GM23248 (cell line): ENCODE results near the gene ZNF318.

ENCODE experiments used
- EZH2 ChIP-seq: fragments of 200-600 bp; sonication (generic); IDR thresholded peaks from 2 replicates; pipeline ENCODE4 v1.6.1; 2018; ENCODE audit warnings: antibody characterized with exemption, mild to moderate bottlenecking; ENCODE audit not compliant: insufficient read depth, poor library complexity, severe bottlenecking
- EZH2phosphoT487 ChIP-seq: fragments of 200-600 bp; sonication (generic); IDR thresholded peaks from 2 replicates; pipeline ENCODE4 v1.6.1; 2018; ENCODE audit warnings: antibody characterized with exemption, moderate library complexity, mild to moderate bottlenecking, low read depth; ENCODE audit not compliant: insufficient read depth

DNA sequence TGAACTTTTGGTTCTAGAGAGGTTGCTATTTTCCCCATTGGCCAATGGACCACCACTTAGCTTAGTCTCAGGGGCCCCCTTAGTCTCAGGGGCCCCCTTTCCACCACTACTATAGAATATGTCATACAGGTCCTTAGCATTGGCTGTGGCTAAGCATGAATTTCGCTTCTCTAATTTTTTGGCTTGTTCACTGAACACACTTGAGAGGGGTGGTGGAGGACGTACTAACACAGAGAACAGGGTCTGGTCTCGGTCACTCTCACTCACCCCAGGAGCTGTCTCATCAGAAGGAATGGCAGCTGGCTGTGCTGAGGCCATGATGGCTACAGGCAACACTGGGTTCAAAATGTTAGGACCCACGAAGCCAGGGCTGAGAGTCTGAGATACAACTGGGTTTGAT lies 30.3 kb downstream of the ZNF318 start:
- TF ChIP-seq EZH2 (no peak), EZH2phosphoT487 (no peak)
